Small intestine (tissue), 7 donors: ENCODE measurements around the gene HPCAL1. TPM values are rescaled to one million over a fixed set of nuclear protein-coding genes. Genes with fewer than 3 reads are reported as not detected.

Source experiments
- DNase-seq, 2 donors: peaks; one replicate each; pipeline versions ENCODE4 v3.0.0 to v3.0.0-alpha.2; 2013
- FAIRE-seq: peaks from 2 replicates; lab custom pipeline; 2012; peaks lifted over from hg19 to GRCh38; lab: Jason Lieb, UNC
- H3K27ac ChIP-seq, 3 donors: one replicate each; pipeline ENCODE4 v1.5.1; 2013; ENCODE audit warnings: low read length in 2 of 3, mild to moderate bottlenecking in 2 of 3, control low read depth in 1 of 3, inconsistent platforms in 1 of 3, low read depth in 1 of 3, moderate library complexity in 1 of 3
- H3K27me3 ChIP-seq, 3 donors: one replicate each; pipeline ENCODE4 v1.6.1; 2013; ENCODE audit warnings: low read length in 3 of 3, inconsistent platforms in 1 of 3; ENCODE audit not compliant: control insufficient read depth in 3 of 3, insufficient read depth in 3 of 3
- H3K36me3 ChIP-seq, 3 donors: one replicate each; pipeline ENCODE4 v1.6.1; 2013; ENCODE audit warnings: low read length in 3 of 3, inconsistent platforms in 1 of 3, low read depth in 1 of 3, mild to moderate bottlenecking in 1 of 3, moderate library complexity in 1 of 3; ENCODE audit not compliant: control insufficient read depth in 3 of 3, insufficient read depth in 2 of 3
- H3K4me1 ChIP-seq, 3 donors: one replicate each; pipeline ENCODE4 v1.6.1; 2013; ENCODE audit warnings: low read length in 2 of 3, inconsistent platforms in 1 of 3, low read depth in 1 of 3, mild to moderate bottlenecking in 1 of 3, moderate library complexity in 1 of 3; ENCODE audit not compliant: control insufficient read depth in 3 of 3, insufficient read depth in 2 of 3
- H3K4me3 ChIP-seq, 3 donors: one replicate each; pipeline ENCODE4 v1.5.1; 2013; ENCODE audit warnings: low read length in 3 of 3, control low read depth in 1 of 3, inconsistent platforms in 1 of 3, low read depth in 1 of 3, mild to moderate bottlenecking in 1 of 3, moderate library complexity in 1 of 3
- H3K9me3 ChIP-seq, 2 donors: one replicate each; pipeline ENCODE4 v1.6.1; 2013; ENCODE audit warnings: low read depth in 1 of 2, low read length in 1 of 2; ENCODE audit not compliant: control insufficient read depth in 2 of 2, insufficient read depth in 1 of 2
- WGBS, 3 donors: extraction: QIAGEN DNeasy Blood & Tissue Kit; methylation state at CpG; one replicate each; pipeline ENCODE4 v1.1.7; 2013; 5-methylcytosine and 5-hydroxymethylcytosine counted together
- polyA plus RNA-seq, 4 donors: library from polyadenylated mRNA; stranded (reverse) in 3 of 4; unstranded in 1 of 4; fragments of 200-250 nt in 3 of 4; fragments of 120-200 nt in 1 of 4; gene quantifications; one replicate each; pipeline versions ENCODE4 v1.2.1 to v1.2.3, GENCODE V29; 2013
- donor health status: healthy with polysubstance abuse.
- donor health status: control.
- donor health status: control.
- donor health status: Bipolar disorder and iron deficiency.
- donor health status: healthy.

The HPCAL1 gene
- polyA plus RNA-seq, 4 donors, result 82.3 to 142 (median 94.2) TPM

- WGBS, 3 donors, result 54 to 65% (median 58%) methylated on average over 15 of the region's 15 CpGs
- H3K36me3 ChIP-seq, result no peaks in the 10 kb centered on the region
- H3K27ac ChIP-seq, result no peak overlapping the region
- H3K4me3 ChIP-seq, result no peak overlapping the region
- no peaks in the 10 kb centered on the region for H3K27me3 ChIP-seq
- FAIRE-seq (no peak), DNase-seq (no peak)
- H3K4me1 ChIP-seq, result peaks cover 0 to 2% (median 0%) of the 10 kb centered on the region in 3 donors
- no peaks in the 10 kb centered on the region for H3K9me3 ChIP-seq
Observed at GRCh38 chr2:10462178-10463083, 159.7 kb downstream of the HPCAL1 start.

- Histone ChIP-seq H3K27ac (no peak overlapping the region), H3K4me3 (no peak overlapping the region), H3K4me1 (no peaks in the 10 kb centered on the region), H3K27me3 (no peaks in the 10 kb centered on the region), H3K9me3 (no peaks in the 10 kb centered on the region), H3K36me3 (no peaks in the 10 kb centered on the region)
- FAIRE-seq (no peak), DNase-seq (no peak)
- WGBS, 3 donors, result 45 to 74% (median 58%) methylated on average over 5 of the region's 5 CpGs
Observed at GRCh38 chr2:10465910-10466309, 163.2 kb downstream of the HPCAL1 start.

- no peaks in the 10 kb centered on the region for H3K4me1 ChIP-seq
Observed at GRCh38 chr2:10466801-10467200, 164.1 kb downstream of the HPCAL1 start.

DNA sequence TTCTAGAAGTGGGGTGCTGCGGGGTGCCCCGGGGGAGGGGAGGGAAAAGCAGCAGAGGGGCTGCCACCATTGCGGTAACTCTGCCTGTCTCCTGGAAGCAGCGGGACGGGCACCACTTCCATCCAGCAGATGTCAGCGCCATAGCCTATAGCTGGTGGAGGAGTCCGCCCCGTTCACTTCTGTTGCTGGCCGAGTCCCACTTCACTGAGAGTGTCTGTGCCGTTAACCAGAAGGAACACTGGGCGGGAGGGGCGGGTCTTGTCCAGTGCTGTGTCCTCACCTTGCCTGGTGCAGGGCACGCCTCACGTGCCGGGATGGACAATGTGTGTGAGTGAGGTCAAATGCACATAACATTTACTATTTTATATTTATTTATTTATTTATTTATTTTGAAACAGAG is 164.7 kb downstream of the HPCAL1 start:
- 78 to 86% (median 85%) methylated on average over 15 of the region's 15 CpGs for whole genome bisulfite sequencing, 3 donors
- FAIRE-seq (no peak), DNase-seq (no peak)
- no peak overlapping the region for H3K4me3 ChIP-seq
- no peaks in the 10 kb centered on the region for H3K27me3 ChIP-seq
- no peaks in the 10 kb centered on the region for H3K9me3 ChIP-seq
- H3K36me3 ChIP-seq, result no peaks in the 10 kb centered on the region
- H3K4me1 ChIP-seq, result no peaks in the 10 kb centered on the region
- no peak overlapping the region for H3K27ac ChIP-seq

More at GRCh38 chr2:10466801-10467200, 164.1 kb downstream of the HPCAL1 start:
- H3K36me3 ChIP-seq, result no peaks in the 10 kb centered on the region
- FAIRE-seq, result no peak
- no peak overlapping the region for H3K27ac ChIP-seq
- WGBS, 3 donors, result 80 to 88% (median 85%) methylated on average over 11 of the region's 11 CpGs
- H3K9me3 ChIP-seq, result no peaks in the 10 kb centered on the region
- no peaks in the 10 kb centered on the region for H3K27me3 ChIP-seq
- H3K4me3 ChIP-seq, result no peak overlapping the region
- DNase-seq, result no peak

DNA sequence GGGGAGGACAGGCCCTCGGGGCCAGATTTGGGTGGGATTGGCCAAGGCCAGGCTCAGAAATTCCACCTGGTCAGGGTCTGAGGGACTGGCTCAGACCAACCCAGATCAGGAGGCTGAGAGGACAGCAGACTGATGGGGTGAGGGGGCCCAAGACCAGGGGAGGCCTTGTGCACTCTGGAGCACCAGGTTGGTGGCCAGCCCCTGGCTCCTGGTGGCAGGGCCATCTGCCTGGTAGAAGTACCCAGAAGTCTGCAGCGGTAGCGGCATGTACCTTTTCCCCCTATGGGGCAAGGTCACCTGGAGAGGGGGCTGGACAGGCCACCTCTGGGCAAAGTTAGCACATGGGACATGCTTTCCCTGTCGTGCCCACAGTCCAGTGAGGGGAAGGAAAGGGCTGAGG is 166.6 kb downstream of the HPCAL1 start:
- 80 to 96% (median 84%) methylated on average over 4 of the region's 4 CpGs for WGBS, 3 donors
- Histone ChIP-seq H3K4me3 (no peak overlapping the region), H3K27me3 (no peaks in the 10 kb centered on the region), H3K27ac (no peak overlapping the region), H3K36me3 (no peaks in the 10 kb centered on the region), H3K9me3 (no peaks in the 10 kb centered on the region), H3K4me1 (no peaks in the 10 kb centered on the region)
- FAIRE-seq, result no peak
- DNase-seq, result no peak

DNA sequence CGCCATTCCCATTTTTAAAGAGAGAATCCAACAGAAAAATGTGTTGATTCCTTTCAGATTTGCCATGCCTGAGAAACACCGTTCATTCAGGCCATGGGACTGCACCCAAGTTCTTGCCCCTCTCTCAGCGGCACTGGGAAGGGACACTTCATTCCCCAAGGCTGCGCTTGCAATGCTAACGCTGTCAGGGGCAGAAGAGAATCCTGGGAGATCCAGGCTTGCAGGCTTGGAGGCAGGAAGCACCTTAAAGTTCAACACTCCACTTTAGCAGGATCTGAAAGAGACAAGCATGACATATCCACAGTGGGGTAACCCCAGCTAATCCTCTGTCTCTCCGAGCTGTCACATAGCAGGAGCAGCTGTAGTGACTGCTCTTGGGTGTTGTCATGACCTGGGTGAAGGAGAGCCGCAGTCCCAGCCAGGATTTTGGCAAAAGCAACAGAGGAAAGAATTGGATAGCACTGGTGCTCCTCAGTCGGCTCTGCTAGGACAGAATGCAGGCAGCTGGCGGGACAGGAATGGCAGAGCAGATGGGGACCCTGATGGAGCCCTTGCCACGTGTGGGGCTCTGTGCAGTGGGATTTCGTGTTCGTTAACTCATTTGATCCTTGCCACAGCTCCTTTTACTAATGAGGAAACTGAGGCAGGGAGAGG is 167.4 kb downstream of the HPCAL1 start:
- H3K4me3 ChIP-seq, result no peak overlapping the region
- no peaks in the 10 kb centered on the region for H3K4me1 ChIP-seq
- FAIRE-seq, result no peak
- no peaks in the 10 kb centered on the region for H3K36me3 ChIP-seq
- 81 to 86% (median 83%) methylated on average over 12 of the region's 12 CpGs for WGBS, 3 donors
- no peak for DNase-seq
- no peaks in the 10 kb centered on the region for H3K27me3 ChIP-seq
- no peak overlapping the region for H3K27ac ChIP-seq
- no peaks in the 10 kb centered on the region for H3K9me3 ChIP-seq

- H3K9me3 ChIP-seq, result no peaks in the 10 kb centered on the region
- no peak overlapping the region for H3K4me3 ChIP-seq
- FAIRE-seq, result no peak
- H3K36me3 ChIP-seq, result no peaks in the 10 kb centered on the region
- no peaks in the 10 kb centered on the region for H3K27me3 ChIP-seq
- no peaks in the 10 kb centered on the region for H3K4me1 ChIP-seq
- DNase-seq, result no peak
- H3K27ac ChIP-seq, result no peak overlapping the region
- 74 to 84% (median 78%) methylated on average over 15 of the region's 15 CpGs for WGBS, 3 donors
Observed at GRCh38 chr2:10471046-10471571, 168.4 kb downstream of the HPCAL1 start.

DNA sequence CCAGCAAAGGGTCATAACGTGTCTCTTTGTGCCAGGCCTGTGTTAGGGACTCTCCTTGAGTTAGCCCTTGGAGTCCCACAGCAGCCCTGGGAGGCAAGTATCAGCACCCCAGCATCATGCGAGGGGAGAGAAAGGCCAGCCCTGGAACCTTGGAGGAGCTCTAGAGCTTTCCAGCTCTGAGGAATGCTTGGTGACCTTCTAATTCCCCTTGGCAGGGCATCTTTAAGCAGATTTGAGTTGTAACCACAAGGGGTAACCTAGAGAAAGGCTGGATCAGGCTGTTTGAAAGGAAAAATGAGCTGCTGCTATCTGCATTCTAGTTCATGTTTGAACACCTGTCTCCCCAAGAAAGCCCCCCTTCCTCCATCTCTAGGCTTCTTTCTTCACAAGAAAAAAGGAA is 169.3 kb downstream of the HPCAL1 start:
- no peak overlapping the region for H3K4me3 ChIP-seq
- no peaks in the 10 kb centered on the region for H3K4me1 ChIP-seq
- 87 to 94% (median 89%) methylated on average over 2 of the region's 2 CpGs for WGBS, 3 donors
- H3K36me3 ChIP-seq, result no peaks in the 10 kb centered on the region
- no peaks in the 10 kb centered on the region for H3K27me3 ChIP-seq
- H3K9me3 ChIP-seq, result no peaks in the 10 kb centered on the region
- FAIRE-seq (no peak), DNase-seq (no peak)
- H3K27ac ChIP-seq, result no peak overlapping the region
